Measurements from ENCODE around the gene ARHGEF19.

DNA sequence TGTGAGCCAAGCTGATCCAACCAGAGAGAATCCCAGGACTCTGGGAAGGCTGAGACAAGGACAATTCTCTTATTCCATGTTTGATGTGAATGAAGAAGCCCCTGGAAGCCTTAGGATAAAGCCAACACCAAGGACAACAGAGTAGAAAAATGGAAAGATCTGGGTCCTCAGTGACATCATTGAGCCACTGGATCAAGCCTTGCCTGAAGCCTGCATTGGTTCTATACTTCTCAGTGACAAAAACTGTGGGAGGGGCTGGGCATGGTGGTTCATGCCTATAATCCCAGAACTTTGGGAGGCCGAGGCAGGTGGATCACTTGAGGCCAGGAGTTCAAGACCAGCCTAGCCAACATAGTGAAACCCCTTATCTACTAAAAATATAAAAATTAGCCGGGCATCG lies 15.6 kb downstream of the ARHGEF19 start:
- no peak for TF ChIP-seq POLR2A (IDR thresholded peaks at IDR 0.05)
- TF ChIP-seq, protein P1, sequence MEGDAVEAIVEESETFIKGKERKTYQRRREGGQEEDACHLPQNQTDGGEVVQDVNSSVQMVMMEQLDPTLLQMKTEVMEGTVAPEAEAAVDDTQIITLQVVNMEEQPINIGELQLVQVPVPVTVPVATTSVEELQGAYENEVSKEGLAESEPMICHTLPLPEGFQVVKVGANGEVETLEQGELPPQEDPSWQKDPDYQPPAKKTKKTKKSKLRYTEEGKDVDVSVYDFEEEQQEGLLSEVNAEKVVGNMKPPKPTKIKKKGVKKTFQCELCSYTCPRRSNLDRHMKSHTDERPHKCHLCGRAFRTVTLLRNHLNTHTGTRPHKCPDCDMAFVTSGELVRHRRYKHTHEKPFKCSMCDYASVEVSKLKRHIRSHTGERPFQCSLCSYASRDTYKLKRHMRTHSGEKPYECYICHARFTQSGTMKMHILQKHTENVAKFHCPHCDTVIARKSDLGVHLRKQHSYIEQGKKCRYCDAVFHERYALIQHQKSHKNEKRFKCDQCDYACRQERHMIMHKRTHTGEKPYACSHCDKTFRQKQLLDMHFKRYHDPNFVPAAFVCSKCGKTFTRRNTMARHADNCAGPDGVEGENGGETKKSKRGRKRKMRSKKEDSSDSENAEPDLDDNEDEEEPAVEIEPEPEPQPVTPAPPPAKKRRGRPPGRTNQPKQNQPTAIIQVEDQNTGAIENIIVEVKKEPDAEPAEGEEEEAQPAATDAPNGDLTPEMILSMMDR (IDR thresholded peaks at IDR 0.05): no peak

Data from thyroid gland (tissue), 4 donors.